IMR-90 (cell line): ENCODE measurements around the gene CSNK2A2. TPM values are rescaled to one million over a fixed set of nuclear protein-coding genes. Genes with fewer than 3 reads are reported as not detected.

Source experiments
- ATAC-seq: fragments of 200-7000 bp; cut with Tn5 transposase; 2 replicates; pipeline ENCODE4 v1.9.1; 2020; ENCODE audit warnings: low read depth, mild to moderate bottlenecking, moderate library complexity
- BruUV-seq: library from RNA; stranded (reverse); fragments of 400-500 nt; replicated peaks from 2 replicates; lab custom pipeline; 2021; lab: Mats Ljungman, UMichigan
- CTCF ChIA-PET: fragments of 300-600 bp; formaldehyde crosslinking; extraction: SDS; loops from one replicate; lab custom pipeline; 2021; ENCODE audit warnings: antibody characterized with exemption; lab: Yijun Ruan, JAX
- POLR2A ChIA-PET: fragments of 300-600 bp; sonication (Branson Sonifier 250); formaldehyde crosslinking; loops from one replicate; lab custom pipeline; 2022; ENCODE audit warnings: antibody characterized with exemption; ENCODE audit not compliant: unreplicated experiment; lab: Charles Lee
- DNase-seq: peaks from one replicate; pipeline ENCODE4 v3.0.0; 2013
- H2AFZ ChIP-seq: replicated peaks from 2 replicates; pipeline ENCODE3; 2013; ENCODE audit warnings: low read length, mild to moderate bottlenecking; ENCODE audit not compliant: poor library complexity
- H2AK5ac ChIP-seq: 2 replicates; pipeline ENCODE4 v1.6.1; 2013; ENCODE audit warnings: low read depth, low read length, inconsistent platforms
- H2AK9ac ChIP-seq: replicated peaks from 2 replicates; pipeline ENCODE3; 2013; ENCODE audit warnings: mild to moderate bottlenecking, low read depth, low read length, moderate library complexity; ENCODE audit not compliant: poor library complexity
- H2BK120ac ChIP-seq: 2 replicates; pipeline ENCODE4 v1.6.1; 2013; ENCODE audit warnings: low read depth, low read length, inconsistent platforms
- H2BK15ac ChIP-seq: 3 replicates; pipeline ENCODE4 v1.6.1; 2013; ENCODE audit warnings: low read depth, low read length, inconsistent platforms
- H2BK20ac ChIP-seq: 2 replicates; pipeline ENCODE4 v1.6.1; 2013; ENCODE audit warnings: low read depth, mild to moderate bottlenecking, inconsistent platforms, low read length, moderate library complexity
- H2BK5ac ChIP-seq: 2 replicates; pipeline ENCODE4 v1.6.1; 2013; ENCODE audit warnings: mild to moderate bottlenecking, low read depth, low read length, inconsistent platforms; ENCODE audit not compliant: poor library complexity, severe bottlenecking
- H3K14ac ChIP-seq: replicated peaks from 2 replicates; pipeline ENCODE4 v1.6.1; 2013; ENCODE audit warnings: low read depth, low read length, inconsistent platforms
- H3K18ac ChIP-seq: 2 replicates; pipeline ENCODE4 v1.6.1; 2013; ENCODE audit warnings: low read depth, low read length, control low read depth
- H3K23ac ChIP-seq: 2 replicates; pipeline ENCODE4 v1.6.1; 2013; ENCODE audit warnings: low read depth, low read length, inconsistent platforms
- H3K27ac ChIP-seq: 2 replicates; pipeline ENCODE4 v1.5.1; 2013; ENCODE audit warnings: mild to moderate bottlenecking, control low read depth, low read length; ENCODE audit not compliant: insufficient read depth
- H3K27me3 ChIP-seq: 2 replicates; pipeline ENCODE4 v1.6.1; 2013; ENCODE audit warnings: low read length; ENCODE audit not compliant: control insufficient read depth, insufficient read depth
- H3K36me3 ChIP-seq: 2 replicates; pipeline ENCODE4 v1.6.1; 2013; ENCODE audit warnings: low read length, mixed read lengths; ENCODE audit not compliant: control insufficient read depth, insufficient read depth
- H3K4ac ChIP-seq: 2 replicates; pipeline ENCODE4 v1.6.1; 2013; ENCODE audit warnings: low read depth, low read length, inconsistent platforms
- H3K4me1 ChIP-seq: 2 replicates; pipeline ENCODE4 v1.6.1; 2013; ENCODE audit warnings: low read length, mixed read lengths; ENCODE audit not compliant: control insufficient read depth, insufficient read depth
- H3K4me2 ChIP-seq: 2 replicates; pipeline ENCODE4 v1.6.1; 2013; ENCODE audit warnings: low read depth, mild to moderate bottlenecking, control low read depth, low read length, moderate library complexity
- H3K4me3 ChIP-seq: 2 replicates; pipeline ENCODE4 v1.5.1; 2013; ENCODE audit warnings: low read depth, mild to moderate bottlenecking, control low read depth, low read length, moderate library complexity; ENCODE audit not compliant: insufficient read depth
- H3K56ac ChIP-seq: 2 replicates; pipeline ENCODE4 v1.6.1; 2013; ENCODE audit warnings: low read length, inconsistent platforms; ENCODE audit not compliant: insufficient read depth; ENCODE audit errors: extremely low read depth
- H3K79me1 ChIP-seq, 2 experiments: 2 replicates each; pipeline ENCODE4 v1.6.1; 2013; ENCODE audit warnings: low read length in 2 of 2, inconsistent platforms in 1 of 2, low read depth in 1 of 2
- H3K9ac ChIP-seq: 2 replicates; pipeline ENCODE4 v1.6.1; 2013; ENCODE audit warnings: low read depth, low read length, control low read depth
- H3K9me1 ChIP-seq: 2 replicates; pipeline ENCODE4 v1.6.1; 2013; ENCODE audit warnings: low read length, inconsistent platforms; ENCODE audit not compliant: insufficient read depth
- H3K9me3 ChIP-seq: 2 replicates; pipeline ENCODE4 v1.6.1; 2013; ENCODE audit warnings: low read length; ENCODE audit not compliant: control insufficient read depth, insufficient read depth
- H4K20me1 ChIP-seq: 2 replicates; pipeline ENCODE4 v1.6.1; 2013; ENCODE audit warnings: low read length, inconsistent platforms; ENCODE audit not compliant: insufficient read depth
- H4K5ac ChIP-seq: 2 replicates; pipeline ENCODE4 v1.6.1; 2013; ENCODE audit warnings: mild to moderate bottlenecking, low read depth, low read length, control low read depth
- H4K8ac ChIP-seq, 2 experiments: 2 replicates each; pipeline ENCODE4 v1.6.1; 2013; ENCODE audit warnings: low read depth in 2 of 2, low read length in 2 of 2, control low read depth in 1 of 2, inconsistent platforms in 1 of 2
- H4K91ac ChIP-seq: 2 replicates; pipeline ENCODE4 v1.6.1; 2013; ENCODE audit warnings: low read depth, low read length, inconsistent platforms; ENCODE audit not compliant: insufficient read depth
- CHD1 ChIP-seq: IDR thresholded peaks from 2 replicates; pipeline ENCODE4 v1.6.1; 2012; ENCODE audit warnings: low read depth, low read length, improper control_type of control experiment
- FOS ChIP-seq: fragments of 150-350 bp; IDR thresholded peaks from 2 replicates; pipeline ENCODE4 v1.6.1; 2016; ENCODE audit warnings: low read depth, low read length
- WGBS, 2 experiments: methylation state at CpG; one replicate each; pipeline versions ENCODE4 v1.1.5 to v1.1.7; 2013; ENCODE audit warnings: missing lambda C conversion rate in 2 of 2; ENCODE audit not compliant: insufficient read length in 1 of 2; ENCODE audit errors: extremely low coverage in 2 of 2; 5-methylcytosine and 5-hydroxymethylcytosine counted together
- dilution Hi-C: fragments of 300-500 bp; cut with HindIII; formaldehyde crosslinking; loops from one replicate; pipeline ENCODE4 v1.14.3; 2018; ENCODE audit warnings: low sequenced_read_pairs; ENCODE audit not compliant: unreplicated experiment
- in situ Hi-C: fragments of 300-500 bp; cut with MboI; formaldehyde crosslinking; loops from 3 replicates; pipeline ENCODE4 v1.14.3; 2019; ENCODE audit warnings: low sequenced_read_pairs, inconsistent platforms, mixed read lengths
- intact Hi-C: fragments of 100-400 bp; cut with micrococcal nuclease; formaldehyde crosslinking; loops from 2 replicates; pipeline ENCODE4 v1.10.0; 2022
- polyA plus RNA-seq, 3 experiments: library from polyadenylated mRNA; depleted of rRNA; stranded (reverse); fragments of >200 nt; gene quantifications; 2 replicates each; pipeline ENCODE4 v1.2.3, GENCODE V29; 2012; ENCODE audit warnings: low replicate concordance in 1 of 3
- total RNA-seq: library from RNA; depleted of rRNA; stranded (reverse); fragments of >200 nt; gene quantifications from 2 replicates; pipeline ENCODE4 v1.2.3, GENCODE V29; 2012

The CSNK2A2 gene
- total and polyA plus RNA-seq, 2 of the 4 experiments (the other 2 are of a cell fraction), result 15.6 to 27.5 TPM

DNA sequence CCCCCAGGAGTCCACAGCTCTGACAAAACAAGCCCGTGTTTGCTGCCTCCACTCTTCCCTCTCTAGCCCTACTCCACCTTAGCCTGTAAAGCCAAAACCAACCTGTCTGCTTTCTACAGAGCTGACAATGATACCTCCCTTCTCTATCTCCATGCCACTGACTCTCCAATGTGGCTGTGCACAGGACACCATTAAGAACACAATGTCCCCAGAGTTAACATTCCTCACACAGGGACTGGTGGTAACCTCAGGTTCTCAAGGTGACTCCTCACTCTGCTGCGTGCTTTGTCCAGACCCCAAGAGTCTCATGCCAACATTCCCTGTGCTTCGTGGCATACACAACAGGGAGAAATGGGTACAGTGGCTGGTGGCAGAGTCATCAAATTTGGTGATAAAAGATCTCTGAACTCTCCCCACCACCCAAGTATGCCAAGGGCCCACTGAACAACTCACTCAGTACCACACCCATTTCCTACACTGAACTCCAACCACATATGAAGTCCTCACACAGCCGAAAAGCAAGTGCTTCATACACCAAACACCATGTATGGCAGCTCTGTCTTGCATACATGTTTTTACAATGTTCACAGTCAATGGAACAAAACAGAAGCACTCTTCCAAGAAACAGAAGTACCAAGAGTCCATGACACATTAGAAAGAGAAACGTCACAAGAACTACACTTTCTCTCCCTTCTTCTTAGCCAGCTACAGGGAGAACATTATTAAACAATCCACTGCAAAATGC is 21.1 kb downstream of the CSNK2A2 start:
- dilution Hi-C loops, result no loop called here
- Histone ChIP-seq H2BK15ac (no peak overlapping the region), H4K5ac (no peak overlapping the region), H3K4me3 (no peak overlapping the region), H3K27me3 (no peaks in the 10 kb centered on the region), H4K91ac (no peak overlapping the region), H3K4me2 (no peak overlapping the region), H3K18ac (no peak overlapping the region), H4K8ac (no peak overlapping the region), H3K27ac (no peak overlapping the region), H3K9ac (no peak overlapping the region), H3K4ac (no peak overlapping the region), H3K79me1 (peaks cover 21 to 40% of the 10 kb centered on the region in 2 experiments), H2BK20ac (no peak overlapping the region), H3K23ac (no peak overlapping the region), H3K9me3 (no peaks in the 10 kb centered on the region), H2BK120ac (no peak overlapping the region), H2AK5ac (no peak overlapping the region), H2AFZ (no peak overlapping the region), H2AK9ac (no peak overlapping the region), H3K4me1 (no peaks in the 10 kb centered on the region), H3K56ac (no peak overlapping the region), H3K36me3 (peaks cover 32% of the 10 kb centered on the region), H3K14ac (no peak overlapping the region), H4K20me1 (peaks cover 11% of the 10 kb centered on the region; the same call in 1 of the 2 replicates), H3K9me1 (peaks cover 10% of the 10 kb centered on the region; the same call in 1 of the 2 replicates), H2BK5ac (no peak overlapping the region)
- intact Hi-C loops, result no loop called here
- TF ChIP-seq CHD1, result no peak
- no peak for TF ChIP-seq FOS
- ChIA-PET CTCF (no interaction called here), POLR2A (no interaction called here)
- WGBS, 2 experiments, result 94% methylated on average over 2 of the region's 5 CpGs; no CpG with 5 or more reads in 1 of the 2 experiments
- in situ Hi-C loops, result no loop called here
- DNase-seq (no peak), ATAC-seq (no peak)
- no TSS peak for BruUV-seq
